HEK293T (cell line): ENCODE results near the gene NHERF1.

Experiments
- CTCF ChIA-PET: fragments of 350-600 bp; formaldehyde crosslinking; extraction: SDS; loops from one replicate; lab custom pipeline; 2021; ENCODE audit warnings: antibody characterized with exemption, inconsistent platforms; lab: Yijun Ruan, JAX
- POLR2A ChIA-PET: fragments of 350-600 bp; formaldehyde crosslinking; extraction: SDS; loops from one replicate; lab custom pipeline; 2020; ENCODE audit warnings: antibody characterized with exemption, inconsistent platforms; lab: Yijun Ruan, JAX
- DNase-seq: peaks from one replicate; pipeline ENCODE4 v3.0.0; 2012; ENCODE audit warnings: mixed read lengths; ENCODE audit errors: extremely low spot score
- ARNT ChIP-seq: fragments of 450-650 bp; IDR thresholded peaks from 2 replicates; pipeline ENCODE4 v1.6.1; 2017; ENCODE audit warnings: mild to moderate bottlenecking
- BHLHE40 ChIP-seq: fragments of 450-650 bp; IDR thresholded peaks from 2 replicates; pipeline ENCODE4 v1.6.1; 2016; ENCODE audit warnings: mild to moderate bottlenecking, moderate library complexity, borderline replicate concordance
- CTBP1 ChIP-seq: fragments of 450-650 bp; IDR thresholded peaks from 2 replicates; pipeline ENCODE4 v1.6.1; 2016; ENCODE audit warnings: borderline replicate concordance
- ELF4 ChIP-seq: fragments of 450-650 bp; IDR thresholded peaks from 2 replicates; pipeline ENCODE4 v1.6.1; 2017; ENCODE audit warnings: antibody characterized with exemption
- FOXA1 ChIP-seq: fragments of 450-650 bp; IDR thresholded peaks from 2 replicates; pipeline ENCODE4 v1.6.1; 2016; ENCODE audit warnings: mild to moderate bottlenecking
- FOXK2 ChIP-seq: fragments of 450-650 bp; IDR thresholded peaks from 2 replicates; pipeline ENCODE4 v1.6.1; 2016; ENCODE audit warnings: mild to moderate bottlenecking
- FOXM1 ChIP-seq: fragments of 450-650 bp; IDR thresholded peaks from 2 replicates; pipeline ENCODE4 v1.6.1; 2017; ENCODE audit warnings: mild to moderate bottlenecking, borderline replicate concordance
- HDGF ChIP-seq: fragments of 450-650 bp; IDR thresholded peaks from 2 replicates; pipeline ENCODE4 v1.6.1; 2017; ENCODE audit warnings: antibody characterized with exemption, borderline replicate concordance
- L3MBTL2 ChIP-seq: fragments of 450-650 bp; conservative IDR thresholded peaks from 2 replicates; pipeline ENCODE4 v1.6.1; 2016; ENCODE audit warnings: mild to moderate bottlenecking
- LEF1 ChIP-seq: fragments of 450-650 bp; IDR thresholded peaks from 2 replicates; pipeline ENCODE4 v1.6.1; 2017; ENCODE audit warnings: mild to moderate bottlenecking, borderline replicate concordance
- NFRKB ChIP-seq: fragments of 450-650 bp; IDR thresholded peaks from 2 replicates; pipeline ENCODE4 v1.6.1; 2016; ENCODE audit warnings: mild to moderate bottlenecking, moderate library complexity
- PKNOX1 ChIP-seq: fragments of 450-650 bp; IDR thresholded peaks from 2 replicates; pipeline ENCODE4 v1.6.1; 2016
- SP1 ChIP-seq: fragments of 450-650 bp; IDR thresholded peaks from 2 replicates; pipeline ENCODE4 v1.6.1; 2017
- SUZ12 ChIP-seq: fragments of 450-650 bp; IDR thresholded peaks from 2 replicates; pipeline ENCODE4 v1.6.1; 2016; ENCODE audit warnings: mild to moderate bottlenecking
- TARDBP ChIP-seq: fragments of 450-650 bp; IDR thresholded peaks from 2 replicates; pipeline ENCODE4 v1.6.1; 2016
- ZNF384 ChIP-seq: fragments of 450-650 bp; IDR thresholded peaks from 2 replicates; pipeline ENCODE4 v1.6.1; 2016

The NHERF1 gene

DNA sequence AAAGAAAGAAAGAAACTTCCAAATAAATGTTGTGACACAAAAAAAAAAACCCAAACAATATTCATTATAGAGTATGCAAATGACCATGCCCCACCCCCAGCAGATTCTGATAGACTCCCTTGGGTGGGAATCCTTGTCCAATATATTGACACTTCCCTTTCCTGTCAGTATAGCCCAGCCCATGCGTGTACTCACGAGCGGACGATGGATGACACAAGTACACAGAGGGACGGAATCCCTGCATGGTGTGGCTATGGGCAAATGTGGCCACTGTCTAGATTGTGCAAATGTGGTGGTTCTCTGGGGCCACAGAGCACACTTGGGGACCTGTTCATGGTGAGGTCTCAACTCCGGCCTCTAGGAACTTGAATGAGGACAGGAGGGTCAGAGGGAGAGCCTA is 8.3 kb upstream of the NHERF1 start:
- no peak for TF ChIP-seq ZNF384
- no peak for TF ChIP-seq LEF1
- TF ChIP-seq NFRKB, result no peak
- TF ChIP-seq SP1, result no peak
- TF ChIP-seq CTBP1, result no peak
- no peak for TF ChIP-seq SUZ12
- no peak for TF ChIP-seq HDGF
- no peak for TF ChIP-seq FOXM1
- no peak for TF ChIP-seq ELF4
- TF ChIP-seq TARDBP, result no peak
- TF ChIP-seq PKNOX1, result no peak
- no peak for TF ChIP-seq L3MBTL2
- ChIA-PET POLR2A (no interaction called here), CTCF (no interaction called here)
- no peak for DNase-seq

DNA sequence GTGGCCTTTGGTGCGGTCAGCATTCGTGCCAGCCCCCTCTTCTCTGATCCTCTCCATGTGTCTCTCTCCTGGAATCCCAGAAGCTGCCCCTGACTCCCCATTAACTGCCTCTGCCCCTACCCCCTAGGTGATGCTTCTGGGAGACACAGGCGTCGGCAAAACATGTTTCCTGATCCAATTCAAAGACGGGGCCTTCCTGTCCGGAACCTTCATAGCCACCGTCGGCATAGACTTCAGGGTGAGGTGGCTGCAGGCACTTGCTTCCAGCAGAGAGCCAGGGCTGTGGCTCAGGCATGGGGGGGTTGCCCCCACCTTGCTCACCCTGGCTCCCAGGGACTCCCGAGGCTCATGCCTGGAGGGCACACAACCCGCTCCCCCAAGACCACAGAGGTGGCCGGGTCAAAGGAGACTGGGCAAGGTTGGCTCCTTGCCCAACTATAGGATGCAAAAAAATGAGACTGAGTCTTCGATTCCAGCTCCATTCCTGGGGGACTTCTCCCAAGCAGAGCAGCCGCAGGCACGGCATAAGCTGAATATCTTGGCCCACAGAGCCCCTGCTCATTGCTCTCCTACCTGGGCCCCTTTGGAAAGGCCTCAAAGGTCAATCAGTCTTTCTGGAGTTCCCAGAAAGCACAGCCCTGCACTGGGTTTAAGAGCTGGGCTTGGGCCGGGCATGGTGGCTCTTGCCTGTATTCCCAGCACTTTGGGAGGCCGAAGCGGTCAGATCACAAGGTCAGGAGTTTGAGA is 7.6 kb upstream of the NHERF1 start:
- no peak for DNase-seq
- TF ChIP-seq SP1 (no peak), CTBP1 (no peak)
- ChIA-PET CTCF (interaction anchor here (1.0 to 2.0 kb wide), 2 partner anchors 30 to 84 kb away, joined by 3 to 6 read pairs; no protein-coding TSS in a partner anchor), POLR2A (no interaction called here)

- TF ChIP-seq FOXK2, result no peak
- TF ChIP-seq ELF4, result no peak
- TF ChIP-seq FOXM1, result no peak
- TF ChIP-seq L3MBTL2, result no peak
- TF ChIP-seq ARNT, result no peak
- no peak for TF ChIP-seq NFRKB
- TF ChIP-seq BHLHE40, result no peak
- no peak for TF ChIP-seq PKNOX1
- no peak for TF ChIP-seq LEF1
- TF ChIP-seq TARDBP, result no peak
- TF ChIP-seq HDGF, result no peak
- TF ChIP-seq FOXA1, result no peak
- no peak for TF ChIP-seq SP1
- no peak for TF ChIP-seq SUZ12
- TF ChIP-seq ZNF384, result no peak
- TF ChIP-seq CTBP1, result no peak
- ChIA-PET CTCF (interaction anchor here (2.0 kb wide), 1 partner anchor 29 kb away, joined by 6 read pairs; no protein-coding TSS in a partner anchor), POLR2A (interaction anchor here (1.2 kb wide), 1 partner anchor 29 kb away, joined by 3 read pairs; no protein-coding TSS in a partner anchor)
These were observed 6.3 kb upstream of the NHERF1 start for GRCh38 chr17:74742153-74742515.

DNA sequence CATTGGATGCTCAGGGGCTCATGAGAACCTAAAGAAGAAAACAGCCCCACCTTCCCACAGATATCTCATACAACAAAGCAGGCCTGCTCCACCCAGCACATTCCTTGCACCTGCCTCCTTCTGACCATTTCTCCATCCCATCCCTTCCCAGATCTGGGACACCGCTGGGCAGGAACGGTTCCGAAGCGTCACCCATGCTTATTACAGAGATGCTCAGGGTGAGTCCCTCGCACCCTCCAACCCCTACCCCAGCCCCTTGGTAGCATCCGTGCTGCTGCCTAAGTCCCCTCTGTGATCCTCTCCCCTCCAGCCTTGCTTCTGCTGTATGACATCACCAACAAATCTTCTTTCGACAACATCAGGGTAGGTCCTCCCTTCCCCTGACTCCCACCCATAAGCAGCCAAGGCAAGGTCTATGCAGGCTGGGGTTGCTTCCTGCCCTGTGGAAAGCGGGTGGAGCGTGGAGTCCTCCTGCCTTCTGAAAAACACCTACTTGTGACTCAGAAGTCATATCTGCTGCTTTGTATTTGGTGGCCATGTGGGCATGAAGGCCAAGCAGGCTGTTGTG is 5.4 kb upstream of the NHERF1 start:
- POLR2A ChIA-PET, result interaction anchor here (1.2 kb wide), 1 partner anchor 28 kb away, joined by 3 read pairs; no protein-coding TSS in a partner anchor
- CTCF ChIA-PET, result interaction anchor here (2.0 kb wide), 1 partner anchor 28 kb away, joined by 6 read pairs; no protein-coding TSS in a partner anchor
- TF ChIP-seq PKNOX1, result no peak
- DNase-seq, result no peak

More at GRCh38 chr17:74742153-74742515, 6.3 kb upstream of the NHERF1 start:
- no peak for DNase-seq

DNA sequence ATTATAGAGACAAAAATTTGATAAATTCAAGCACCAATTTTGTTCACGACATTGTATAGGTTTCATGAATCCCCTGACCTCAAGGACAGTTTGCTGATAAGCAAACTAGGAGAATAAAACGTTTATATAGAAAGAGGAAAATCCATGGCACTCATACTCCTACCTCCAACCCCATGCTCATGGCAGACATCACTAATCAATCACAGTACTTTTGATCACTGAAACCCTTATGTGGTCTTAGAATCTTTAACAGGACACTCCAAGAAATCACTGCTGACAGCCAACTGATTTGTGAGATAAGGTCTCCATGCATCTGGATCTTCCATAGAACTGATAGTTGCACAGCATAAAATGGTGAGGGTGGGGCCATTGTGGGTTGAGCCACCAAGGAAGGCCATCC is 4.7 kb upstream of the NHERF1 start:
- TF ChIP-seq FOXA1, result no peak
- TF ChIP-seq FOXK2, result no peak
- TF ChIP-seq FOXM1, result no peak
- no peak for TF ChIP-seq L3MBTL2
- TF ChIP-seq SUZ12, result no peak
- no peak for TF ChIP-seq SP1
- no peak for TF ChIP-seq ARNT
- TF ChIP-seq PKNOX1, result no peak
- TF ChIP-seq HDGF, result no peak
- no peak for TF ChIP-seq TARDBP
- no peak for TF ChIP-seq NFRKB
- POLR2A ChIA-PET, result interaction anchor here (3.5 kb wide), 1 partner anchor 33 kb away, joined by 22 read pairs; the partner anchor contains the start of gene NAT9
- DNase-seq, result no peak
- CTCF ChIA-PET, result interaction anchor here (0.8 to 4.5 kb wide), 6 partner anchors 7 to 86 kb away, joined by 3 to 32 read pairs (median 4); partner anchors contain the start of gene RAB37

DNA sequence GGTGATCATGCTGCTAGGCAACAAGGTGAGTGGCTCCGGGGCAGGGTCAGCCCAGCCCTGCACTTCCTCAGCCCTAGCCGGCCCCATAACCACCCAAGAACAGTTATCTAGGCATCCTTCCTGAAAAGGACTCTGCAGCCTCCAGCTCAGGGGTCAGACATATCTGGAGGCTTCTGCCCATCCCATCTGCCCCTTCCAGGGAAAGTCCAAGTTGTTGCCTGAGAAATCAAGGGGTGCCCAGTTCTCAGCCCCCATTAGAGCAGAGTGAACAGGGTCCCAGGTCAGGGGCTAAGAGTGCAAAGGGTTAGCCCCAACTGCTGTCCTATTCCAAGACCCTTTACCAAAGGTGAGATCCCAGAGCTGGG is 4.1 kb upstream of the NHERF1 start:
- CTCF ChIA-PET, result interaction anchor here (0.6 to 4.5 kb wide), 11 partner anchors 7 to 439 kb away, joined by 3 to 32 read pairs (median 3); partner anchors contain the start of genes FDXR and RAB37
- TF ChIP-seq CTBP1 (no peak), LEF1 (no peak), ELF4 (no peak), NFRKB (no peak), HDGF (no peak), TARDBP (no peak), ARNT (no peak), L3MBTL2 (no peak), PKNOX1 (no peak), FOXM1 (no peak), FOXA1 (no peak), SP1 (no peak), SUZ12 (no peak), FOXK2 (no peak), BHLHE40 (no peak), ZNF384 (no peak)
- DNase-seq, result no peak
- POLR2A ChIA-PET, result interaction anchor here (2.5 to 3.5 kb wide), 3 partner anchors 26 to 129 kb away, joined by 12 to 22 read pairs (median 22); partner anchors contain the start of genes FDXR and NAT9
